Colonic mucosa (tissue), 4 donors: ENCODE results near the gene POU6F2. TPM values are rescaled to one million over a fixed set of nuclear protein-coding genes. Genes with fewer than 3 reads are reported as not detected.

Source experiments
- DNase-seq: peaks from one replicate; pipeline ENCODE4 v3.0.0-alpha.2; 2020
- H3K27ac ChIP-seq: fragments of 200-600 bp; one replicate; pipeline ENCODE4 v1.8.0; 2021
- H3K27me3 ChIP-seq: fragments of 200-600 bp; one replicate; pipeline ENCODE4 v1.8.0; 2021
- H3K36me3 ChIP-seq: fragments of 200-600 bp; one replicate; pipeline ENCODE4 v1.8.0; 2021
- H3K4me1 ChIP-seq: fragments of 200-600 bp; one replicate; pipeline ENCODE4 v1.8.0; 2021; ENCODE audit warnings: mild to moderate bottlenecking
- H3K4me3 ChIP-seq: fragments of 200-600 bp; one replicate; pipeline ENCODE4 v1.8.0; 2021
- H3K9ac ChIP-seq, 2 donors: one replicate each; pipeline ENCODE4 v1.7.0; 2013; ENCODE audit warnings: control low read depth in 2 of 2, low read depth in 2 of 2, low read length in 2 of 2
- H3K9me3 ChIP-seq: fragments of 200-600 bp; one replicate; pipeline ENCODE4 v1.8.0; 2021
- CTCF ChIP-seq: fragments of 200-600 bp; IDR thresholded peaks from one replicate; pipeline ENCODE4 v1.8.0; 2022; ENCODE audit warnings: antibody characterized with exemption, mild to moderate bottlenecking
- intact Hi-C: fragments of 100-400 bp; cut with DNase I; formaldehyde crosslinking; loops from one replicate; pipeline ENCODE4 v1.14.1; 2022
- total RNA-seq, 2 donors: library from RNA; stranded (reverse); fragmentation: NEBNext Ultra II Directional in 1 of 2; extraction: Animal tissue kit (Norgen Biotek cat#: 25700) in 1 of 2; gene quantifications; one replicate each; pipeline ENCODE4 v1.2.1, GENCODE V29; 2021
- donor health status: healthy.
- donor health status: DM: no; HTN: no; CAD: no.
- donor health status: DM: no; HTN: no; CAD: no.

Gene POU6F2
- total RNA-seq, 2 donors from 2014 or later = 1.3 TPM; not detected in 1

DNA sequence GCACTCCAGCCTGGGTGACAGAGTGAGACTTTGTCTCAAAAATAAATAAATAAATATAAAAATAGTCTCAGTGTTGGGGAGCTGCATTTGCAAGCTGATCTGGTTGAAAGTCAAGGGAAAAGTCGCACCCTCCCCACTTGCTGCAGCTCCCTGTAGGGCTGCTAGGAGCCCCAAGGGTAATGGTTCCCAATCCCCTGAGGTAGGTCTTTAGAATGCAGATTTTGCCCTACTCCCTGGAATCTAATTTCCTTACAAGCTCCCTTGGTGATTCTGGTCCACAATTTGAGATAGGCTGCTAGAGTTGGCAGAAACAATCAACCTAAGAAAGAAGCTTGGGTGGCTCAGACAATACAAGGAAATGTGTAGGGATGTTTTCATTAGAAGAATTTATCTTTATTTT is 356.0 kb downstream of the POU6F2 start:
- Histone ChIP-seq H3K27me3 (no peaks in the 10 kb centered on the region), H3K9me3 (no peaks in the 10 kb centered on the region), H3K9ac (no peak overlapping the region), H3K4me3 (no peak overlapping the region), H3K4me1 (no peaks in the 10 kb centered on the region), H3K36me3 (no peaks in the 10 kb centered on the region), H3K27ac (no peak overlapping the region)
- DNase-seq = no peak
- no peak for TF ChIP-seq CTCF
- intact Hi-C loops = no loop called here

GRCh38 chr7:39336442-39336841 is 358.7 kb downstream of the POU6F2 start:
- Histone ChIP-seq H3K9ac (no peak overlapping the region), H3K36me3 (no peaks in the 10 kb centered on the region), H3K4me3 (no peak overlapping the region), H3K4me1 (no peaks in the 10 kb centered on the region), H3K27me3 (no peaks in the 10 kb centered on the region), H3K27ac (no peak overlapping the region), H3K9me3 (no peaks in the 10 kb centered on the region)
- DNase-seq = no peak
- no peak for TF ChIP-seq CTCF
- intact Hi-C loops = no loop called here

DNA sequence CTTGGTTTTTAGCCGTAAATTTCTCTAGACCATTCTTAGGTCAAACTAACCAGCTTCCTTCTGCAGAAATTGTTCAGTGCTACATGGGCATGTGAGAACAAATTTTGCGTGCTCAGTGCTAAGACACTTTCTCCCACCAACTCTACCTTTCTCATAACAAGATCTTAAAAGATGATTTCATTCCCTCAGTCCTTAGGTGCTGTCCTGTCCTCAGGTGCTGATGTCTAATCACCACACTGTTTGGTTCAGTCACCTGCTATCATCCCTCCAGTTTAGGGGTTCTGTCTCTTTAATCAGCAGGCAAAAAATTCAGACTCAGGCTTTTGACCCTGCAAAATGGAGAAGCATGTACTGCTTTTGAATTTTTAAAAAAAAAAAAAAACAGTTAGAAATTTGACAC is 361.0 kb downstream of the POU6F2 start:
- no peak overlapping the region for H3K27ac ChIP-seq
- H3K27me3 ChIP-seq = no peaks in the 10 kb centered on the region
- H3K36me3 ChIP-seq = no peaks in the 10 kb centered on the region
- H3K4me3 ChIP-seq = no peak overlapping the region
- no peak overlapping the region for H3K9ac ChIP-seq
- intact Hi-C loops = no loop called here
- H3K4me1 ChIP-seq = no peaks in the 10 kb centered on the region
- no peak for DNase-seq
- TF ChIP-seq CTCF = no peak
- H3K9me3 ChIP-seq = no peaks in the 10 kb centered on the region

DNA sequence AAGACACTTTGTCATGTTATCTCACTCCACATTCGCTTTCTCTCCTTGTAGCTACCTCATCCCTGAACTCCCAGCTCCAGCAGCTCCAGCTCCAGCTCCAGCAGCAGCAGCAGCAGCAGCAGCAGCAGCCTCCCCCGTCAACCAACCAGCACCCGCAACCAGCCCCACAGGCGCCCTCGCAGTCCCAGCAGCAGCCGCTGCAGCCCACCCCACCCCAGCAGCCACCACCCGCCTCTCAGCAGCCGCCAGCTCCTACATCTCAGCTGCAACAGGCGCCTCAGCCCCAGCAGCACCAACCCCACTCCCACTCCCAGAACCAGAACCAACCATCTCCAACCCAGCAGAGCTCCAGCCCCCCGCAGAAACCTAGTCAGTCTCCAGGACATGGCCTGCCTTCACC is 361.9 kb downstream of the POU6F2 start:
- H3K36me3 ChIP-seq = no peaks in the 10 kb centered on the region
- intact Hi-C loops = no loop called here

DNA sequence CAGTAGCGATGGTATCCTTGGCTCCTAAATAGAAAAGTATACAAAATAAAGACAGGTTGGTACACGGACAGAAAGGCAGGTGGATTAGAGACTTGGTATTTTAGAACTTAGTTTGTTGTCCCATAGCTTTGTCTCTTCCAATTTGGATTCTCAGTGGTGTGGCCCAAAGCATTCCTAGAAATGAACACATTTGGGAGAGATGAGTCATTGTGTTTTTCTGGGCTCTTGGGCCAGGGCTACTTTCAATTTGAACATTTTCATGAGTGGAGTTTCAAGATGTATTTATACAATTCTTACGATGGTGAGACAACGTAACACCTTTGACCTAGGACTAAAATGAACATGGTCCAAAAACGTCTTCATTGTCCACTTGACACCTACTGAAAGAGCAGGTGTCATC is 363.4 kb downstream of the POU6F2 start:
- DNase-seq = no peak
- Histone ChIP-seq H3K4me1 (no peaks in the 10 kb centered on the region), H3K9ac (no peak overlapping the region), H3K36me3 (no peaks in the 10 kb centered on the region), H3K9me3 (no peaks in the 10 kb centered on the region), H3K27ac (no peak overlapping the region), H3K4me3 (no peak overlapping the region), H3K27me3 (no peaks in the 10 kb centered on the region)
- TF ChIP-seq CTCF = no peak
- intact Hi-C loops = no loop called here

More for the DNA sequence above, 361.9 kb downstream of the POU6F2 start:
- no peaks in the 10 kb centered on the region for H3K4me1 ChIP-seq
- no peak for TF ChIP-seq CTCF
- H3K27ac ChIP-seq = no peak overlapping the region
- no peaks in the 10 kb centered on the region for H3K9me3 ChIP-seq
- H3K9ac ChIP-seq = no peak overlapping the region
- H3K4me3 ChIP-seq = no peak overlapping the region
- H3K27me3 ChIP-seq = no peaks in the 10 kb centered on the region
- no peak for DNase-seq

DNA sequence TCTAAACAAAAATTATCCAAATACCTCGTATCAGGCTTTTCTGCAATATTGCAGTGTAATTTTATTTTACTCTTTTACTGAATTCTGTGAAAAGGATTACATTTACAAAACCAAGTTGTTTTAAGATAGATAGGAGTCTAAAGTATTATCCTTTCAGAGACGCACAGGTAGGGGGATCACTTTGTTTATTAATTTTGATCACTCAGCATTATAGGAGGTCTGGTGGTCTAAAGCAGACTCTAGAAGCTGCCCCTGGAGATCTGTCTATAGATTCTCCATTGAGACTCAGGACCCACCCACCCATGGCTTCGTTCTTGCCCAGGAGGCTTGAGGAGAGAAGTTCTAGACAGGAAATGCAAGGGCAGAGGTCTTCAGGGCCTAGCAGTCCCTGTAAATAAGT is 365.1 kb downstream of the POU6F2 start:
- no peak for TF ChIP-seq CTCF
- DNase-seq = no peak
- intact Hi-C loops = no loop called here
- Histone ChIP-seq H3K4me1 (no peaks in the 10 kb centered on the region), H3K9ac (no peak overlapping the region), H3K36me3 (no peaks in the 10 kb centered on the region), H3K27me3 (no peaks in the 10 kb centered on the region), H3K27ac (no peak overlapping the region), H3K9me3 (no peaks in the 10 kb centered on the region), H3K4me3 (no peak overlapping the region)
